ENCODE results near the gene SRRT.
"Not testable (repeated sequence)": the region's sequence is repeated elsewhere in the genome, so short reads cannot be mapped to it uniquely, and the experiment has no call there.

The SRRT gene

GRCh38 chr7:100854899-100855298 lies 20.0 kb upstream of the SRRT start:
- not testable (repeated sequence) for DNase-seq

- no peak for DNase-seq
Measured at GRCh38 chr7:100855515-100855914, 19.4 kb upstream of the SRRT start.

GRCh38 chr7:100856871-100857282 lies 18.0 kb upstream of the SRRT start:
- no peak for DNase-seq

- no peak for DNase-seq
Measured at GRCh38 chr7:100859856-100860255, 15.0 kb upstream of the SRRT start.

GRCh38 chr7:100860702-100861615 lies 13.9 kb upstream of the SRRT start:
- no peak for DNase-seq

GRCh38 chr7:100861616-100861985 lies 13.3 kb upstream of the SRRT start:
- DNase-seq: no peak

GRCh38 chr7:100863406-100863950 lies 11.4 kb upstream of the SRRT start:
- peak; percentile 62 for DNase-seq

GRCh38 chr7:100864263-100864845 lies 10.5 kb upstream of the SRRT start:
- no peak for DNase-seq

GRCh38 chr7:100865372-100865911 lies 9.5 kb upstream of the SRRT start:
- DNase-seq: no peak

GRCh38 chr7:100865938-100866728 lies 8.8 kb upstream of the SRRT start:
- DNase-seq: no peak

GRCh38 chr7:100866729-100867039 lies 8.2 kb upstream of the SRRT start:
- no peak for DNase-seq

- DNase-seq: no peak
Measured at GRCh38 chr7:100867040-100867775, 7.7 kb upstream of the SRRT start, which contains the start of gene TRIP6. TRIP6 (plus strand) TSS chr7:100867387; CDS start chr7:100867498, 111 bp downstream.

- no peak for DNase-seq
Measured at GRCh38 chr7:100867776-100868485, 7.0 kb upstream of the SRRT start.

GRCh38 chr7:100873599-100874299 lies 1.2 kb upstream of the SRRT start:
- DNase-seq: no peak

- no peak for DNase-seq
Measured at GRCh38 chr7:100874300-100874576, 665 bp upstream of the SRRT start.

GRCh38 chr7:100875356-100875751 lies 451 bp downstream of the SRRT start:
- peak; percentile 57 for DNase-seq

- DNase-seq: no peak
Measured at GRCh38 chr7:100878013-100878412, 3.1 kb downstream of the SRRT start.

- no peak for DNase-seq
Measured at GRCh38 chr7:100878685-100879084, 3.8 kb downstream of the SRRT start.

GRCh38 chr7:100879685-100880261 lies 4.9 kb downstream of the SRRT start:
- DNase-seq: no peak

- DNase-seq: no peak
Measured at GRCh38 chr7:100880645-100881044, 5.7 kb downstream of the SRRT start.

GRCh38 chr7:100881136-100881535 lies 6.2 kb downstream of the SRRT start:
- DNase-seq: no peak
